Fibroblast of gingiva (primary cell): ENCODE results near the gene HSD17B4.
"Not testable (repeated sequence)": the region's sequence is repeated elsewhere in the genome, so short reads cannot be mapped to it uniquely, and the experiment has no call there.

Source experiments
- DNase-seq: peaks from one replicate; pipeline ENCODE4 v3.0.0-alpha.2; 2011; ENCODE audit warnings: low read depth

HSD17B4 gene, protein sequence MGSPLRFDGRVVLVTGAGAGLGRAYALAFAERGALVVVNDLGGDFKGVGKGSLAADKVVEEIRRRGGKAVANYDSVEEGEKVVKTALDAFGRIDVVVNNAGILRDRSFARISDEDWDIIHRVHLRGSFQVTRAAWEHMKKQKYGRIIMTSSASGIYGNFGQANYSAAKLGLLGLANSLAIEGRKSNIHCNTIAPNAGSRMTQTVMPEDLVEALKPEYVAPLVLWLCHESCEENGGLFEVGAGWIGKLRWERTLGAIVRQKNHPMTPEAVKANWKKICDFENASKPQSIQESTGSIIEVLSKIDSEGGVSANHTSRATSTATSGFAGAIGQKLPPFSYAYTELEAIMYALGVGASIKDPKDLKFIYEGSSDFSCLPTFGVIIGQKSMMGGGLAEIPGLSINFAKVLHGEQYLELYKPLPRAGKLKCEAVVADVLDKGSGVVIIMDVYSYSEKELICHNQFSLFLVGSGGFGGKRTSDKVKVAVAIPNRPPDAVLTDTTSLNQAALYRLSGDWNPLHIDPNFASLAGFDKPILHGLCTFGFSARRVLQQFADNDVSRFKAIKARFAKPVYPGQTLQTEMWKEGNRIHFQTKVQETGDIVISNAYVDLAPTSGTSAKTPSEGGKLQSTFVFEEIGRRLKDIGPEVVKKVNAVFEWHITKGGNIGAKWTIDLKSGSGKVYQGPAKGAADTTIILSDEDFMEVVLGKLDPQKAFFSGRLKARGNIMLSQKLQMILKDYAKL

DNA sequence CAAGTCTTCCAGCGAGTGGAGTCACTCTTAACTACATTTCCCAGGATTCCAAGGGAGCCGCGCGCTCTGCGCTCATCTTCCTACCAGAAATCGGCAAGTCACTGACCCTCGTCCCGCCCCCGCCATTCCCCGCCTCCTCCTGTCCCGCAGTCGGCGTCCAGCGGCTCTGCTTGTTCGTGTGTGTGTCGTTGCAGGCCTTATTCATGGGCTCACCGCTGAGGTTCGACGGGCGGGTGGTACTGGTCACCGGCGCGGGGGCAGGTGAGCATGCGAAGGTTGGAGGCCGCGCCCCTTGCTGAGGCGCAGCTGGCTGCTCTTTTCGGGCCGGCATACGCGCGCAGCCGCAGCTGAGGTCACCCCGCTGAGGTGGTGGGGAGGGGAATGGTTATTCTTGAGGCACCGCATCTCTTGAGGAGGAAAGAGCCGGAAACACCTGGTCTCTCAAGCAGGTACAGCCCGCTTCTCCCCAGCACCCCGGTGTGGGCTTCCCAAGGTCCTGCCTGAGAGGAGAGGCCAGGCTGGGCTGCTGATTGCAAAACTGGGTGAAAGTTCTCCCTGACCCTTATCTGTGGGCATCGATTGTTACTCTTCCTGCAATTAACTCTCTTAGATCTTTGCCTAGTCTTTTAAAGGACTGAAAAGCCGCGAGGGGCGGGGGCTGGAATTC lies at the start of gene HSD17B4:
HSD17B4 (plus strand) TSS at position 125 of the 667 bp plus-strand sequence; CDS start at position 204, 79 bp downstream.
- DNase-seq, result peak; percentile 84

DNA sequence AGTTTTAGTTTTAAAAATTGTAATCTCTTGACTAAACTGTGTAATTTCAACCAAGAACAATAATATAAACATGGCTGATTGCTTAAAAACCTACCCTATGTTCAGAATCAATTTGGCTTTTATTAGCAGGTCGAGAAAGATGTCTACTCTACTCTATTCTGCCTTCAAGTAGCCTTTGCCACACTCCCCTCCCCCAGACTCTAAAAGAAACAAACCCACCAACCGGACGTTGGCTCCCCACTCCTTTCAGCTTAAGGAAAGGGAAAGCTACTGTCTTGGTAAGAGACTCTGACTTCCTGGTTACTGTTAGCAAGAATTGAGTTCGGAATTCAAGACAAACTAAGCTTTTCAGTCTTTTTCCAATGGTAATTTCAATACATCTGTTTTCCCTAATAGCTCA lies 49.7 kb upstream of the HSD17B4 start:
- no peak for DNase-seq

DNA sequence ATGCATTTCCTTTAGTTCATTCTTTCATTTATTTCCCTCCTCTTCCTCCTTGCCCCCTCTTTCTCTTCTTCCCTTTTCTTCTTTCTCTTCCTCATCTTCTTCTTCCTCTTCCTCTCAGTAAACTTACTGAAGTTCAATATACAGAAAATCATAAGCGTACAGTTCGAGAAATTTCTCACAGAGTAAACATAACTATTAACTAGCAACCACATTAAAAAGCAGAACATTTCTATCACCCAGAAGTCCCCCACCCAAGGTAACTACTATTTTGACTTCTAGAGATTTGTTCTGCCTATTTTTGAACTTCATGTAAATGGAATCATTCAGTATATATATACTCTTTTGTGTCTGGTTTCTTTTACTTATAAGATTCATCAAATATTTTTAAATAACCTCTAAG lies 48.3 kb upstream of the HSD17B4 start:
- no peak for DNase-seq

DNA sequence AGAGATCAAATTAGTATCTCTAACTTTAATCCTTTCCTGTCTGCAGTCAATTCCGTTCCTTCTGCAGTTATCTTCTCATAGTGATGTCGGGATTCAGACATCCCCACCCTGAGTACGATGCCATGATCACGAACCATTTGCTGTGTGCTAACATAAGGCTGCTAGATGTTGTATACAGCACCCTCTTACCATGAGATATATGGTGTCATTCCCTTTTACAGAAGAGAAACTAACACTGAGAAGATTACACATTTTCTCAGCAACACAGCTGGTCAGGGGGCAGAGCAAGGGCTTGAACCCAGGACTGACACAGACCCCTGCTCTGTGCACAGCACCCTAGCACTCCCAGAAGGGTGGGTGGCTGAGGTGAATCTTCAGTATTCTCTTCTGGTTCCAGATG lies 46.9 kb upstream of the HSD17B4 start:
- no peak for DNase-seq

DNA sequence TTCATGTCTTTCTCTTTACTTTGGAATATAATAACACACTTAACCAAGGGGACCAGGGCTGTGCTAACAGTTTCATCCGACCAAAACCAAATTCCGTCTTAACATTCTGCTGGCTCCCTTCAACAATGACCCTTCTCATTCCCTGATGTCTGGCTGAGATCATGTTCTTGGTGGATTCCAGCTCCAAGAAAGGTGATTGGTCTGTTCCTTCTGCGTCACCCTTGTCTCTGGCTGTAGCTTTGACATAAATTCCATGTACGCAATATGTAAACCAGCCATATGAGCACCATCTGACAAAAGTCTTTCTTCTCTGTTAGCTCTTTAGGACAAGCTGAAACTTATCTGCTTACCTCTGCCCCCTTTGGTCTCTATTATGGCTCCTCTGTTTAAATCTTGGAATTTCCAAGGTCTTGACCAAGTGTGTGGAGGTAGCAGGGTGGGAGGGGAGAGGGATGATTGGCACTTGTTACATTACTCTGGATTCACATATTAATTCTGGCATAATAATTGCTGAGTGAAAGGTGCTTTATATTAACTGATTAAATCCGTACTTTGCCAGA lies 45.7 kb upstream of the HSD17B4 start:
- peak; percentile 15 for DNase-seq

DNA sequence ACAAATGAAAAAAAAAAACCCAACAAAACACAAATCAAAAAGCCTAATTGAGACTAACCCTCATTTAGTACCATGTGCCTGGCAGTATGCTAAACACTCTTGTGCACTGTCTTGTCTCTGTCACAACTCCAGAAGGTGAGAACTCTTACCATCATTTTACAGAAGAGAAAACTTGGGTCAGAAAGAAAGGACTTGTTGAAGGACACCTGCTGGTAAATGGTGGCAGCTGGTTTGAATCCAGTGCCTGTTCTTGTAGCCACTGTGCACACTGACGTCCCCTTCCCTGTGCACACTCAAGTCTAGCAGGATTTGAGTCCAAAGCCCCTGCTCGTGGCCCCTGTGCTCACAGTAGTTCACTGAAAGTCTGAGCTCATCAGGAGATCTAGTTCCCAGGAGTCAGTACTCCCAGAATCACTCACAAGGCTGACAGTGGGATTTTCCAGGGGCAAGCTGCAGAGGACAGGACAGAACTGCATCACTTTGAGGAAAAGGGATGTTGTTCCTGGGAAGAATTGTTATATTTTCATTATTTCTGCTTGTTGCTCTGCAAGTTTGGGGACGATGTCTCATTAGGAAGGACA lies 43.0 kb upstream of the HSD17B4 start:
- DNase-seq, result no peak

DNA sequence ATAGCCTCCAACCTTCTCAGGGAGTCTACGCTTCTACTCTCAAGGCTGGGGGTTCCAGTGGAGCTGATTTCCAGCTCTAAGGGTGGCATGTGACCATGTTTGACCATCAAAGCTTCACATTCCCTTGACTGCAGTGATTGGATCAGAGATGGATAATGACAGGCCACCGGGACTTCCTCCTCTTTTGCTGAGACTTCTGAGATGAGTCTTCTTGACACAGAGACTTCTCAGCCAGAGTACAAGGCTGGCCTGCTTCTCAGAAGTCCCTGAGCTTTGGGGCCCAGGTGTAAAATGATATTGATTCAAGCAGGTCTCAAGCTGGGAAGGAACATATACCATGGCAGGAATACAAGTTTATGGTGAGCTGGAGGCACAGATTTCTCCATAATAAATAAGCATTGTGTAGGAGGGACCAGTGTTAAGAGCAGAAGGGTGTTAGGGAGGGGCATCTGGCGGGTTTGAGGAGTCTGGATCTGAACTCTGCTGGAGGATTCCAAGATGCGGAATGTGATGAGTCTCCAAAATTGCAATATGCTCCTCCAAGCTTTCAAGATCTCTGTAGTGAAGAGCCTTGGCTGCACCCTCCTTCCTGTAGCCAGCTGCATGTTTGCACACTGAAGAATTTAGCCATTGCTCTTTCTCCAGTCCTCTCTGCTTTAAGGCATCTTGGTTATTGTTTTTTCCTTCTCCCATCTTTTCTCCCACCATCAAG lies 41.7 kb upstream of the HSD17B4 start:
- DNase-seq, result peak; percentile 12

DNA sequence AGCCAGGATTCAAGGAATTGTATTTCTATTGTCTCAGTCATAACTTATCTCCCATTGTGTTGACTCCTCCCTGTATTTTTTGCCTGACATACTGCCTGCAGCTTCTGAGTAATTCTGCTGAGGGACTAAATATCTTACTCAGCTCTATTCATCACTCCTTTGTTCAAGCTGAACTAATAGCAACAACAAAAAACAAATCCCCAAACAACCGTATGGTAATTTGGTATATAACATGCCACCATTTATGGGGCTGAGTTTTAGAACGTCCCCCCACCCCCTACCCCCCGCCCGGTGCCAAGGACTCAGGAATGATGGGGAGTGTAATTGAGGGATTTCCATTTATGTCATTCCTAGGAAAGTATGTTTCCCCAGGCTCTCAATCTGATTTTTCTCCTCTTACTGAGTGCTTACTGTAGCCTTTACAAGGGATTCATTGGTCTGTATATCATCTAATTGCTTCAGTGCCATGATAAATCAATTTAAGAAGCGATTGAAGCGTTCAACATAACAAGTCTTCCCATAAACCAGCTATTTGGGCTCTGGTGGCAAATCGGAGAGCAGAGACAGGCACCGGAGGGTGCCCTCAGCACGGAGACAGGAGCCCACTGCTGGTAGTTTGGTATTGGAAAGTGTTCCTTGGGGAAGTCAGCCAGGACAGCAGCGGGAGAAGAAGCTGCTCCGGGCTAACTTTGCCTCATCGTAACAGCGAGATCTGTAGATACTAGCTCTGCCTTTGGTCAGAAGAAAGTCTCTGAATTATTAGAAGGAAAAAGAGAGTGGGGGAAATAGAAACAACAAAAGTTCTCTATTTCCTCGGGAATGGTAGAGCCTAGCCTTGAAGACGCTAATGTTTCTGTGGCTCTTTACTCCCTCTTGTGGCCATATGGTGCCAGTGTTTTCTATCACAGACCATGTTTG lies 40.7 kb upstream of the HSD17B4 start:
- peak; percentile 63 for DNase-seq

DNA sequence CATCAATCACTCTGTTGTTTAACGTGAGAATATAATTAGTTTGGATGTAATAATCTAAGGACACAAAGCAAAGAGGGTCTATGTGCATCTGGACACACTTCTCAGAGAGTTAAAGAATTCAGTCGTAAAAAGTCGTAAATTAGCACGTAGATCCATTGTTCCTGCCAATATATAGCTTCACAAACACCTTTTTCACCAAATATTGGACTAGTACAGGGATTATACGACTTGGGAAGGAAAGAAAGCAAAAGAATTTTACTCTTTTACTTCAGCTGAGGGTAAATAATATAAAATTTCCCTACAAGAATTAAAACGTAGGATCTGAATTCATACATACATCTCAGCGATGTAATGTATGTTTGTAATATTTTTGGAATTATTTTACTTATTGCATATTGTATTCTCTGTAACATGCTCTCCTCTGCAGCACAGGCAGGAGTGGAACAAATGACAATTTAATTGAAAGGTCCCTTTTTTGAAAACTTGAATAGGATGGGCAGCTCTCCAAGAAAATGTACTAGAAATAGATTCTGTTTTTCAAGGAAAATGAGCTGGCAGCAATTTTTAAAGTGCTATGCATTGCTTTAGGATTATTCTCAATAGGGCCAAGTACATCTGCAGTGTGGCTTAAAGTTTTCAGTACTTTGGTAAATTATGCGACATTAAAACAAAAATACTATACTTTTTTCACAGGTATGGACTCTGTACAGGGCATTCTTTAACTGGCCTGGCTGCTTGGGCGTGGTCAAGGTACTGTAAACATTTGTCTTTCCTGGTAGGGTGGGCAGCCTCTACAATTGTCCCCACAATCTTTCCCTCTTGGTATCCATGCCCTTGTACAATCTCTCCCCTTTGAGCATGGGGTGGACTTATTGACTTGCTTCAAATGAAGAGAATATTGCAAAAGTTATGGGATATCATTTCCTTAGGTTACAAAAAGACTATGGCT lies 39.7 kb upstream of the HSD17B4 start:
- DNase-seq, result no peak

DNA sequence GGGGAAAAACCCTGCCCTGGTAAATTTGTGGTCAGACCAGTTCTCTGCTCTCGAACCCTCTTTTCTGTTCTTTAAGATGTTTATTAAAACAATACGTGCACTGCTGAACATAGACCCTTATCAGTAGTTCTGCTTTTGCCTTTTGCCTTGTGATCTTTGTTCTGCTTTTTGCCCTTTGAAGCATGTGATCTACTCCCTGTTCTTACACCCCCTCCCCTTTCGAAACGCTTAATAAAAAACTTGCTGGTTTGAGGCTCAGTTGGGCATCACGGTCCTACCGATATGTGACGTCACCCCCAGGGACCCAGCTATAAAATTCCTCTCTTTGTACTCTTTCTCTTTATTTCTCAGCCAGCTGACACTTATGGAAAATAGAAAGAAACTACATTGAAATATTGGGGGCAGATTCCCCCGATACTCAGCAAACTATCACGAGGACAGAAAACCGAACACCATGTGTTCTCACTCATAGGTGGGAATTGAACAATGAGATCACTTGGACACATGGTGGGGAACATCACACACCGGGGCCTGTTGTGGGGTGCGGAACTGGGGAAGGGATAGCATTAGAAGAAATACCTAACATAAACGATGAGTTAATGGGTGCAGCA lies 38.1 kb upstream of the HSD17B4 start:
- not testable (repeated sequence) for DNase-seq

DNA sequence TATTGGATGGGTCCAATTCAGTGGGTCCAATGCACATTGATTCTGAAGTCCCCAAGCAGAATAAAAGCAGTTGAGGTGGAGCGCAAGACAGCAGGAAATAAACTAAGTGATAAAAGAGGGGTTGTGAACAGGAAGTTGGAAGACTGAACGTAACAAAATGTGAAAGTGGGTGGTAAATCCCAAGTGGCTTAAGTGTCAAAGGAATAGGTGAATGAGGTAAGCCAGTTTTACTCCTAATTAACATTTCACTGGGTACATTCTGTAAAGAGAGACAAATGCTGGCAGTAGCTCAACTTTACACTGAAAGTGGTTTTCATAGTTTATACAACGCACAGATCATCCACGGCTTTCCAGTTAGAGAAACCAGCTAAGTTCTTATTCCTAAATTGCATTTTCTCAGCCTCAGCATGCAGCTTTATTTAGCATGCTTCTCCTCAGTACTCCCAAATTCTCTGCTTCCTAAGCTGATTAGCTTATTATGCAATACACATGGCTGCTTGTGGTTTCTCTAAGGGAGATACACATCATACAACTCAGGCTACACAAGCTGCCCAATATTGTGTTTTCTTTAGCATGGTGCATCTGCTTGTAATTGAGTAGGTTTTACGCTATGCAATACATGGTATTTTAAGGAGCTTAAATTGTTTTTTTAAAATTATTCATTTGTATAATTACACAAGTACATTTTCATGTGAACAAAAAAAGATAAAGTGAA lies 34.2 kb upstream of the HSD17B4 start:
- peak; percentile 89 for DNase-seq

DNA sequence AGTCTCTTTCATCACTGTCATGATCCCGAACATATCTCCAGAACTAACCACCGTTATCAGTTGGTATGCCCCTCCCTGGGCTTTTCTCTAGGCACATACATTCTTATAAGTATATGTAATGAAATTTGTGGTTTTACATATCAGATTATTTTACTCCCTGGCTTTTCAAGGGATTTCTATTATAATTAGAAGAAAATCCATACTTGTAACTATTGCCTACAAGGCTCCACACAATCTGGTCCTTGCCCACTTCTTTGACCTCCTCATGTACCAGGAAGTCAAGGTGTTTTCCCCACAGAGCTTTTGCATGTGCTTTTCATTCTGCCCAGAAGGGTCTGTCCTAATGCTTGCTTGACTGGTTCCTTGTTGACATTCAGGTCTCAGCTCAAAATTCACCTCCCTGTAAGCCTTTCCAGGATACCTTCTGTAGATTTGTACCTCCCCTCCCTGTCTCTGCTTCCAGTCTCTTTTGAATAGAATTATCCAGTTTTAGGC lies 33.6 kb upstream of the HSD17B4 start:
- DNase-seq, result no peak

DNA sequence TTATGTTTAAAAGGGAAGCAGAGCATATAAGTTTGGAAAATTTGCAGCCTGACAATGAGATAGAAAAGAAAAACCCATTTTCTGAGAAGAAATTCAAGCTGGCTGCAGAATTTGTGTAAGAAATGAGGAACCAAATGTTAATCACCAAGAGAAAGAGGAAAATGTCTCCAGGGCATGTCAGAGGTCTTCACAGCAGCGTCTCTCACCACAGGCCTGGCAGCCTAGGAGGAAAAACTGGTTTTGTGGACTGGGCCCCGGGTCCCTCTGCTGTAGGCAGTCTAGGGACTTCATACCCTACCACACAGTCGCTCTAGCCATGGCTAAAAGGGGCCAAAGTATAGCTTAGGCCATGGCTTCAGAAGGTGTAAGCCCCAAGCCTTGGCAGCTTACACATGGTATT lies 32.1 kb upstream of the HSD17B4 start:
- DNase-seq, result no peak

DNA sequence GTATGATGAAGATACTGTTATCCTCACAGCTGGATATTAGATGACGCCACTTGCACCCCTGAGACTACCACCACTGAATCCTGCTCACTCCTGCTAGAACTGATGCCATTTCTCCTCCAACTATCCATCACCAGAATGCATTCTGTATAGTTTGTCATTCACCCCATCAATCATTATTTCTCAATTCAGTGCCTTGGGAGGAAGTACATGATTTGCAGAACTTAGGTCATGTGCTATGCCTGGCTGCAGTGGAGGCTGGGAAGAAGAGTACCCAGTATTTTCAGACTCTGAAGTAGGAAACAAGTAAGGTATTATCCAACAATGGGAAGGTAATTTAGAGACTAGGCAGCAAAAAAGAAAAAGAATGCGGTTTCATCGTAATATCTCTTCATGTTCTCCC lies 26.2 kb upstream of the HSD17B4 start:
- no peak for DNase-seq

DNA sequence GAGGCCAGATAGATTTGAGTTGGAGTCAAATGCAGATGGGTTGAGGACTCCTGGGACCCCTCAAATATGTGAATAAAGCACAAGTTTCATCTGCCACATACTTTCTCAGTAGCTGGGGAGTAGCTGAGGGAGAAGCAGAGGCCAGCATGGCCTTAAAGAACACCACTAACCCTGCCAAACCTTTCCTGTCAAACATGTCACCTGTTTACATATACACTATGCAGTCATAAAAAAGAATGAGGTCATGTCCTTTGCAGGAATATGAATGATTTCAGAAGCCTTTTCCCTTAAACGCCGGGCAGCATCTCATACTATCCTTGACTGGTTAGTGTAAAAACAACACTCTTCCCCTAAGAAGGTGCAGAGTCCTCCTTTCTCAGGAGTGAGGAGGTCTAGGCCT lies 25.2 kb upstream of the HSD17B4 start:
- DNase-seq, result no peak

DNA sequence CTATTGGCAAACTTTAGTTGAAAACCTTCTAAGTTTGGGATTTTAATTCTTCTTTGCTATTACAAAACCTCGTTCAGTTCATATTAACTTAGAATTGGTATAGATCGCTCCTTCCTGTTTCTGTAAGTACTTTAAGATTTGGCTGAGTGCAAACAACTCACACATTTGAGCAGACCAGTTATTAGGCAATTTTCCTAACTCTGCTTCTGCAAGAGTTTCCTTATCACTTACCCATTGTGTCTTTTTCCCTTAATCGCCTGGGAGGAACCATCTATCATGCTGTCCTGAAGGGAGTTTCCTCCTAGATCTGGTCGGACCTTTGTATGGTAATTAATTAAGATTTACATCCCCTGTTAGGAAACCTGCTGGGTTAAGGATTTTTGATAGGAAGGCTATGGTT lies 24.7 kb upstream of the HSD17B4 start:
- not testable (repeated sequence) for DNase-seq

DNA sequence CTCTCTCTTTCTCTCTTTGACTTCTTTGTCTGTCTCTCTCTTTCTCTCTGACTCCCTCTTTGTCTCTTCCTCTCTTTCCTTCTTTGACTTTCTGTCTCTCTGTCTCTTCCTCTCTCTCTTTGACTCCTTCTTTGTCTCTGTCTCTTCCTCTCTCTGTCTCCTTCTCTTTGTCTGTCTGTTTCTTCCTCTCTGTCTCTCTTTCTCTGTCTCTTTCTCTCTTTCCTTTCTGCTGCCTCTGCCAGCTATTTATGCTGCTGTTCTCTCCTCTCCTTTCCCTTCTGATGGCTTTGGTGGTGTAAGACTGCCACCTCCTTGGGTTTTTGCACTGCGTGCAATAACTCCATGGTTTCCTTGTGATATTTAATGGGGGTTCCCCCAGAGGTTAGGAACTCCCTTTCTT lies 24.1 kb upstream of the HSD17B4 start:
- not testable (repeated sequence) for DNase-seq

DNA sequence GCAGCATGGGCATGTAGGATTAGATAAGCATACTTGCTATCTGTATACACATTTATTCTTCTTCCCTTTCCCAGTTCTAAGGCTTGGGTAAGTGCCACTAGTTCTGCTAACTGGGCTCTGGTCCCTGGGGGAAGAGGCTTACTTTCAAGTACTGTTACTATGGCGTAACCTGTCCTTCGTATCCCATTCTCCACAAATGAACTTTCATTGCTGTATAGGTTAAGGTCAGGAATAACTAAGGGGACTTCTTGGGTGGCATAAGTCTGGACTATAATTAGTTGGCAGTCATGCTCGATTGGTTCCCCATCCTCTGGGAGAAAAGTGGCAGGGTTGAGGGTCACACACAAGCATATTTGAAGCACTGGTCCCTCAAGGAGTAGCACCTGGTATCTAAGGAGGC lies 23.7 kb upstream of the HSD17B4 start:
- DNase-seq, result not testable (repeated sequence)
